ENCODE results near the gene MXD4. TPM values are rescaled to one million over a fixed set of nuclear protein-coding genes. Genes with fewer than 3 reads are reported as not detected.

The MXD4 gene
- total and polyA plus RNA-seq, 2 donors (not counting 1 experiment from before 2014, with no cell fraction given) = 22.1 to 42.1 TPM

DNA sequence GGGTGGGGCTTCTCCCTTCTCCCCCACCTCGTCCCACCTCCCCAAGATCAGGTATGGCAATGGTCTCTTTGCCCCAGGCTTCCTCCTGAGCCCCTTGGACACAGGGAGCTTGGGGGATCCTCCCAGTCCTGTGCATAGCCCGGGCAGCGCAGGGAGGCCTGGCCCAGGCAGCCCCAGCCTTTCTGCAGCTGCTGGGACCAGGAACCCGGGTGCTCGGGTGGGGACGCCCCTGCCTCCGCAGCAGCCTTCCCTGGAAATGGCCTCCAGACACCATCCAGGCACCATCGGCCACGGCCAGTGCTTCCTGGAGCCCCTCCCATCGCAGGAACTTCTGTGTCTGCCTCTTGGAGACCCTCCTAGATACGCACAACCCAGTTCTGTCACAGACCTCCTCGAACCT, 5.9 kb upstream of the MXD4 start:
- Histone ChIP-seq H3K27me3 (ENCODE audit: control insufficient read depth, insufficient read depth, low read length) (no peaks in the 10 kb centered on the region), H3K9ac (ENCODE audit: insufficient read depth, low read length) (no peak overlapping the region), H2AFZ (ENCODE audit: low read length) (no peak overlapping the region), H3K36me3 (ENCODE audit: control insufficient read depth, insufficient read depth, low read length) (no peaks in the 10 kb centered on the region), H4K20me1 (ENCODE audit: control insufficient read depth, extremely low read depth, insufficient read depth, low read length) (no peaks in the 10 kb centered on the region), H3K4me3 (replicated peaks in 1 of 4; ENCODE audit: control extremely low read depth in 1 of 4, insufficient read depth in 1 of 4, low read depth in 3 of 4, low read length in 4 of 4) (no peak overlapping the region), H3K9me3 (ENCODE audit: control insufficient read depth, insufficient read depth, low read depth, low read length) (no peaks in the 10 kb centered on the region), H3K79me2 (ENCODE audit: control insufficient read depth, insufficient read depth, low read length) (no peaks in the 10 kb centered on the region), H3K4me1 (ENCODE audit: control insufficient read depth, extremely low read depth, insufficient read depth, low read length) (peaks cover 5% of the 10 kb centered on the region), H3K4me2 (ENCODE audit: extremely low read depth, insufficient read depth, low read length) (no peak overlapping the region), H3K27ac (ENCODE audit: insufficient read depth, low read length) (no peak overlapping the region)
- TF ChIP-seq CTCF (conservative IDR thresholded peaks at IDR 0.05 in 1 of 2, IDR thresholded peaks at IDR 0.05 in 1 of 2; ENCODE audit: low read depth in 1 of 2, low read length in 2 of 2) (no peak), EZH2 (IDR thresholded peaks at IDR 0.05; ENCODE audit: low read length, missing control alignments) (no peak)
- DNase-seq (ENCODE audit: low read depth in 2 of 2) = no peak

DNA sequence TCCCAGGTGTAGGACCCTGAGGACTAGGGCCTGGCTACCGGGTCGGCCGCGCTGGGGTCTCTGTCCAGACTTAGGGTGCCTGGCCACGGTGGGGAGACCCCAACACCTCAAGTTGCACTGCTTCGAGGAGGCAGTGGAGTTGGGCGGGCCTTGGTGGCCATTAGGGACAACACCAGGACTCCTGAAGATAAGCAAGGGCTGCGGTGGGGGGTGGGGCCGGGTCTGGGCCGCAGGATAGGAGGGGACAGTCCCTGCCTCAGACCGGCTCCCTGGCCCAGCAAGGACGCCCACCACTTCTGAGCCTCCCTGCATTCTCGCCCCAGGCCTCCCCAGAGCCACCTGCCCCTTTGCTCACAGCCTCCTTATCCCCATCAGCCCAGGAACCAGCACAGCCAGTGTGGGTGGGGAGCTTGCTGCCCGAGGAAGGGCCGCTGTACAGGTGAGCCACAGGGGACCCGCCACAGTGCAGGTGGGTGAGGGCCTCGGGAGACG, 5.5 kb upstream of the MXD4 start:
- no peaks in the 10 kb centered on the region for H3K79me2 ChIP-seq (ENCODE audit: control insufficient read depth, insufficient read depth, low read length)
- H4K20me1 ChIP-seq (ENCODE audit: control insufficient read depth, extremely low read depth, insufficient read depth, low read length) = no peaks in the 10 kb centered on the region
- H3K27ac ChIP-seq (ENCODE audit: insufficient read depth, low read length) = no peak overlapping the region
- H2AFZ ChIP-seq (ENCODE audit: low read length) = no peak overlapping the region
- H3K4me2 ChIP-seq (ENCODE audit: extremely low read depth, insufficient read depth, low read length) = no peak overlapping the region
- no peak overlapping the region for H3K4me3 ChIP-seq (replicated peaks in 1 of 4; ENCODE audit: control extremely low read depth in 1 of 4, insufficient read depth in 1 of 4, low read depth in 3 of 4, low read length in 4 of 4)
- peaks cover 8% of the 10 kb centered on the region for H3K4me1 ChIP-seq (ENCODE audit: control insufficient read depth, extremely low read depth, insufficient read depth, low read length)
- H3K27me3 ChIP-seq (ENCODE audit: control insufficient read depth, insufficient read depth, low read length) = no peaks in the 10 kb centered on the region
- no peaks in the 10 kb centered on the region for H3K36me3 ChIP-seq (ENCODE audit: control insufficient read depth, insufficient read depth, low read length)
- H3K9me3 ChIP-seq (ENCODE audit: control insufficient read depth, insufficient read depth, low read depth, low read length) = no peaks in the 10 kb centered on the region
- TF ChIP-seq CTCF (conservative IDR thresholded peaks at IDR 0.05 in 1 of 2, IDR thresholded peaks at IDR 0.05 in 1 of 2; ENCODE audit: low read depth in 1 of 2, low read length in 2 of 2) (no peak), EZH2 (IDR thresholded peaks at IDR 0.05; ENCODE audit: low read length, missing control alignments) (no peak)
- H3K9ac ChIP-seq (ENCODE audit: insufficient read depth, low read length) = no peak overlapping the region
- DNase-seq (ENCODE audit: low read depth in 2 of 2) = no peak

DNA sequence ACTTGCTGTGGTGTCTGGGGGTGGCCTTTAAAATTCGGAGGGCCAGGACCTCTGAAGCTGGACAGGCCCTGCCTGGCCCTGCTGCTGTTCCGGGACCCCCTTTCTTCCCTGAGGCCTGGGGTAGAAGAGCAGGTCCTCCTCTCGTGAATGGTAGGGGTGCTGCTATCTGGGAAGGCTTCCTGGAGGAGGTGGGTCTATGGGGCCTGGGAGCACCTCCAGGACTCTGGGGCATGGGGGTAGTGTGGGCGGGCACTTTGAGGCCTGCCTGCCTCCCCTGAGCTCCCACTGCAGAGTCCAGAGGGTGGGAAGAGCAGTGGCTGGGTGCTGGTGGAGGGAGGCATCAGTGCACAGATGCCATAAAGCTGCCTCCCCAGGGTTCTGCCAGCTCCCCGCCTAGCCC, 4.9 kb upstream of the MXD4 start:
- Histone ChIP-seq H3K9me3 (ENCODE audit: control insufficient read depth, insufficient read depth, low read depth, low read length) (no peaks in the 10 kb centered on the region), H3K4me2 (ENCODE audit: extremely low read depth, insufficient read depth, low read length) (no peak overlapping the region), H3K36me3 (ENCODE audit: control insufficient read depth, insufficient read depth, low read length) (no peaks in the 10 kb centered on the region), H4K20me1 (ENCODE audit: control insufficient read depth, extremely low read depth, insufficient read depth, low read length) (no peaks in the 10 kb centered on the region), H2AFZ (ENCODE audit: low read length) (no peak overlapping the region), H3K79me2 (ENCODE audit: control insufficient read depth, insufficient read depth, low read length) (no peaks in the 10 kb centered on the region), H3K4me3 (replicated peaks in 1 of 4; ENCODE audit: control extremely low read depth in 1 of 4, insufficient read depth in 1 of 4, low read depth in 3 of 4, low read length in 4 of 4) (no peak overlapping the region), H3K27me3 (ENCODE audit: control insufficient read depth, insufficient read depth, low read length) (no peaks in the 10 kb centered on the region), H3K27ac (ENCODE audit: insufficient read depth, low read length) (no peak overlapping the region), H3K9ac (ENCODE audit: insufficient read depth, low read length) (no peak overlapping the region), H3K4me1 (ENCODE audit: control insufficient read depth, extremely low read depth, insufficient read depth, low read length) (peaks cover 8% of the 10 kb centered on the region)
- TF ChIP-seq EZH2 (IDR thresholded peaks at IDR 0.05; ENCODE audit: low read length, missing control alignments) (no peak), CTCF (conservative IDR thresholded peaks at IDR 0.05 in 1 of 2, IDR thresholded peaks at IDR 0.05 in 1 of 2; ENCODE audit: low read depth in 1 of 2, low read length in 2 of 2) (no peak)
- no peak for DNase-seq (ENCODE audit: low read depth in 2 of 2)

Measured in fibroblast of lung (primary cell).